NT2/D1 (cell line): ENCODE results near the gene FLOT2.

Experiments used
- YY1 ChIP-seq: IDR thresholded peaks from 2 replicates; pipeline ENCODE4 v1.6.1; 2011; ENCODE audit not compliant: insufficient read length, insufficient read depth
- ZNF274 ChIP-seq: IDR thresholded peaks from 2 replicates; pipeline ENCODE4 v1.6.1; 2011; ENCODE audit warnings: mild to moderate bottlenecking, low read depth, low read length

GRCh38 chr17:28879886-28880571 lies 17.5 kb downstream of the FLOT2 start:
- no peak for TF ChIP-seq ZNF274
- TF ChIP-seq YY1 = no peak
